ENCODE data around the gene TCF19.
A peak's percentile ranks its signal among the peaks of the same experiment; 100 is the strongest.
"Not testable (repeated sequence)": the region's sequence is repeated elsewhere in the genome, so short reads cannot be mapped to it uniquely, and the experiment has no call there.

The TCF19 gene

DNA sequence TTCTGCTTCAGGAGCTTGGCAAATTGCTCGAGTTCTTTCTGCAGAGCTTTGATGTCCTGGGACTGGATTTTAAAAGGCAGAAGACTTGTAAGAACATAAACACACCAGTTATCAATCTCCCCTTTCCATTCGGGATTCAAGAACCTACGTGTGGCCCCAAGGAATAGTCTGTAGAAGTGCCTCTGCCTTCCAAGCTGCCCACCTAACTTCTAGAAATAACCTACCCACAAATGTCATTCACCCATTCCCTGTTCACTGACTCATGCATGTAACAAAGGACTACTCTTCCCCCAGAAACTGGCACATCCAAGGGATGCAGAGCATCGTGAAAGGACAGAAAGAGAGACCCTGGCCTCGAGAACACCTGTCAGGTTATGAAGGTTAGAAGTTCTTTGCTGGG, 7.6 kb downstream of the TCF19 start:
- Histone ChIP-seq H3K4me3 (ENCODE audit: severe bottlenecking) (no peak overlapping the region), H3K27ac (ENCODE audit: poor library complexity, severe bottlenecking) (no peak overlapping the region), H3K9me3 (ENCODE audit: severe bottlenecking) (no peaks in the 10 kb centered on the region), H3K36me3 (ENCODE audit: low read depth) (peaks cover 19% of the 10 kb centered on the region; the same call in 1 of the 2 replicates), H3K4me1 (ENCODE audit: insufficient read depth, poor library complexity, severe bottlenecking) (no peaks in the 10 kb centered on the region), H3K27me3 (ENCODE audit: insufficient read depth, poor library complexity, severe bottlenecking) (no peaks in the 10 kb centered on the region)
- ATAC-seq (ENCODE audit: low read depth) (no peak), DNase-seq (ENCODE audit: low spot score) (no peak)
- TF ChIP-seq, protein P1, sequence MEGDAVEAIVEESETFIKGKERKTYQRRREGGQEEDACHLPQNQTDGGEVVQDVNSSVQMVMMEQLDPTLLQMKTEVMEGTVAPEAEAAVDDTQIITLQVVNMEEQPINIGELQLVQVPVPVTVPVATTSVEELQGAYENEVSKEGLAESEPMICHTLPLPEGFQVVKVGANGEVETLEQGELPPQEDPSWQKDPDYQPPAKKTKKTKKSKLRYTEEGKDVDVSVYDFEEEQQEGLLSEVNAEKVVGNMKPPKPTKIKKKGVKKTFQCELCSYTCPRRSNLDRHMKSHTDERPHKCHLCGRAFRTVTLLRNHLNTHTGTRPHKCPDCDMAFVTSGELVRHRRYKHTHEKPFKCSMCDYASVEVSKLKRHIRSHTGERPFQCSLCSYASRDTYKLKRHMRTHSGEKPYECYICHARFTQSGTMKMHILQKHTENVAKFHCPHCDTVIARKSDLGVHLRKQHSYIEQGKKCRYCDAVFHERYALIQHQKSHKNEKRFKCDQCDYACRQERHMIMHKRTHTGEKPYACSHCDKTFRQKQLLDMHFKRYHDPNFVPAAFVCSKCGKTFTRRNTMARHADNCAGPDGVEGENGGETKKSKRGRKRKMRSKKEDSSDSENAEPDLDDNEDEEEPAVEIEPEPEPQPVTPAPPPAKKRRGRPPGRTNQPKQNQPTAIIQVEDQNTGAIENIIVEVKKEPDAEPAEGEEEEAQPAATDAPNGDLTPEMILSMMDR (IDR thresholded peaks at IDR 0.05; ENCODE audit: poor library complexity, severe bottlenecking) = no peak

DNA sequence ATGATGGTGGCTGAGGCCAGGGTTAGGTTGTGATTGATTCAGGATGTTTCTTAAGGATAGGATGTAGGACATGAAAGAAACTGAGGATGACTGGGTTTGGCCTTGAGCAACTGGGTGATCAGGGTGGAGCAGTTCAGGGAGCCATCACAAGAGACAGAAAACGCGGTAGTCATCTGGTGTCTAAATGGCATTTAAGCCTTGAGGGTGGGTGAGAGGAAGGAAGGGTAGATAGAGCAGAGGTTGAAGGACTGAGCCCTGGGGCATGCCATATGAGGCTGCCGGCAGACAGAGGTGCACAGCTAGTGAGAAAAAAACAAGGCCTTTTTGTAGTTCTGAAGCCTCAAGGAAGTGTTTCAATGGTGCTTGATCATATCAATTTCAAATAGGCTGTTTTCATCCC, 10.2 kb downstream of the TCF19 start:
- no peak overlapping the region for H3K27ac ChIP-seq (ENCODE audit: poor library complexity, severe bottlenecking)
- no peak for ATAC-seq (ENCODE audit: low read depth)

DNA sequence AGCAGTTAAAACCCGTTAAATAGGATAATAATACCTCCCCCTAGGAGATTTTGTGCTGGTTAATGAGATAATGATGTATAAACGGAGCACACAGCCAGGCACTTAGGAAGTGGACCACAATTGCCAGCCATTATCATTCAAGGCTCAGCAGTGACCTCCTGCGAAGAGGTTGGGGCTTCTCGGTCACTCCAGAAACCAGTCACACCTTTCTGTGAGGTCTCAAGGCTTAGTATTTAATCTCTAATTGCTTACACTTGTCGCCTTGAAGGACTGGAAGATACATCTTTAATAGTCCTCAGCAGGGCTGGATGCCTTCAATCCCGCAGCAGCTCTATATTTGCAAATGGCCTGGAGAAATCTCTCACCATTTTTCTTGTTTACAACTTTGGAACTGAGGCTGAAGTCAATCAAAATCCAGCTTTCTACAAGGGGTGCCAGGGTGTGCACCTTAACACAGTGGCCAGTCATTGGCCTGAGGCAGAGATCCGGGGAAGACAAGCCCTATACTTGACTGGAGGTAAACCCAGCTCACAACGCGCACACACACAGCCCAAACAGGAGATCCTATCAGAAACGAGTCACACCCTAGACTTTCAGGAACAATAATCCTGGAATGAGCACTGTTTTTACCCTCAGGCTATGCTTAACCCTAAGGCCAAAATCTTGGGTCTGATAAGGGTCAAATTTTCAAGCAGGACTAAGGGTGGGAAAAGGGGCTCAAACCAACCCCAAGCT, 10.9 kb downstream of the TCF19 start:
- H3K4me3 ChIP-seq (ENCODE audit: severe bottlenecking) = no peak overlapping the region

More for the DNA sequence above, 10.2 kb downstream of the TCF19 start:
- DNase-seq (ENCODE audit: low spot score) = no peak
- H3K4me3 ChIP-seq (ENCODE audit: severe bottlenecking) = no peak overlapping the region
- H3K9me3 ChIP-seq (ENCODE audit: severe bottlenecking) = no peaks in the 10 kb centered on the region
- no peaks in the 10 kb centered on the region for H3K36me3 ChIP-seq (ENCODE audit: low read depth)
- no peaks in the 10 kb centered on the region for H3K4me1 ChIP-seq (ENCODE audit: insufficient read depth, poor library complexity, severe bottlenecking)
- TF ChIP-seq, protein P1 (IDR thresholded peaks at IDR 0.05; ENCODE audit: poor library complexity, severe bottlenecking) = no peak
- H3K27me3 ChIP-seq (ENCODE audit: insufficient read depth, poor library complexity, severe bottlenecking) = no peaks in the 10 kb centered on the region

DNA sequence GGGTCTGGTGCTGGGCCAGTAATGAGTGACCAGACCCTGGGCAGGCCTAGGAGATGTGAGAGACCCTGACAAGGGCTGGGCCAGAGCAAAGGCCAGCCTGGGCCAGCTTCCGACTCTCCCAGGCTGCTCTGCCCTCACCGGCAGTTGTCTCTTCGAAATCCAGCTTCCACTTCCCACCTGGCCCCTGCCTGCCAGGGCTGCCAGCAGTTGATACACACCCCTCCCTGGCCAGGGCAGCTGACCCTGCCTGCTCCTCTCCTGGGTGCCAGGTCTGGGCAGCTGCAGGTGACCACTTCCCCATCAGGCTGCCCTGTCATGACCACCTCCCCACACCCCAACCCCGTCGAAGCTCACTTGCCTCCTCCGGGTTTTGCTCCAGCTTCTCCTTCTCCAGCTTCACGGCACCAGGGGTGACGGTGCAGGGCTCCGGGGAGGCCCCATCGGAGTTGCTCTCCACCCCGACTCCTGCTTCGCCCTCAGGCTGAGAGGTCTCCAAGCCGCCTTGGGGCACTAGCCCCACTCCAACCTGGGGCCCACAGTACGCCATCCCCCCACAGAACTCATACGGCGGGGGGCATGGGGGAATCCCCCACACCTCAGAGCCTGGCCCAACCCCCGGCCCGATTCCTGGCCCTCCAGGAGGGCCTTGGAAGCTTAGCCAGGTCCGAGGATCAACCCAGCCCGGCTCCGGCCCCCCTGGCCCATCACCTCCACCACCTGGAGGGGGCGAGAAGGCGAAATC, 11.6 kb downstream of the TCF19 start:
- ATAC-seq (ENCODE audit: low read depth); H3K4me3 ChIP-seq (ENCODE audit: severe bottlenecking); H3K27ac ChIP-seq (ENCODE audit: poor library complexity, severe bottlenecking); DNase-seq (ENCODE audit: low spot score); H3K36me3 ChIP-seq (ENCODE audit: low read depth); H3K27me3 ChIP-seq (ENCODE audit: insufficient read depth, poor library complexity, severe bottlenecking); H3K9me3 ChIP-seq (ENCODE audit: severe bottlenecking); H3K4me1 ChIP-seq (ENCODE audit: insufficient read depth, poor library complexity, severe bottlenecking): not testable (repeated sequence)

More for the DNA sequence above, 10.9 kb downstream of the TCF19 start:
- DNase-seq (ENCODE audit: low spot score) (no peak), ATAC-seq (ENCODE audit: low read depth) (0 out of 3 replicates have a peak, but pooled peaks have one; percentile 40)
- Histone ChIP-seq H3K36me3 (ENCODE audit: low read depth) (no peaks in the 10 kb centered on the region), H3K9me3 (ENCODE audit: severe bottlenecking) (no peaks in the 10 kb centered on the region), H3K4me1 (ENCODE audit: insufficient read depth, poor library complexity, severe bottlenecking) (no peaks in the 10 kb centered on the region), H3K27ac (ENCODE audit: poor library complexity, severe bottlenecking) (no peak overlapping the region), H3K27me3 (ENCODE audit: insufficient read depth, poor library complexity, severe bottlenecking) (no peaks in the 10 kb centered on the region)
- TF ChIP-seq, protein P1 (IDR thresholded peaks at IDR 0.05; ENCODE audit: poor library complexity, severe bottlenecking) = no peak

DNA sequence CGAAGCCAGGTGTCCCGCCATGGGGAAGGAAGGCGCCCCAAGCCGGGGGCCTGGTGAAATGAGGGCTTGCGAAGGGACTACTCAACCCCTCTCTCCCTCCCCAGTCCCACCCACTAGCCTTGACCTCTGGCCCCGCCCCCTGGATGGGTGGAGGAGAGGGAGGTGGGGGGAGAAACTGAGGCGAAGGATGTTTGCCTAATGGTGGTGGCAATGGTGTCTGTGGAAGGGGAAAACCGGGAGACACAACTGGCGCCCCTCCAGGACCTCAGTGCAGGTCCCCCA, 12.2 kb downstream of the TCF19 start, which contains the start of gene POU5F1:
POU5F1 (minus strand) TSS at position 83 of the 282 bp plus-strand sequence; CDS start at position 21, 62 bp downstream.
- H3K9me3 ChIP-seq (ENCODE audit: severe bottlenecking) = no peaks in the 10 kb centered on the region
- ATAC-seq (ENCODE audit: low read depth) (no peak), DNase-seq (ENCODE audit: low spot score) (no peak)
- no peaks in the 10 kb centered on the region for H3K27me3 ChIP-seq (ENCODE audit: insufficient read depth, poor library complexity, severe bottlenecking)
- TF ChIP-seq, protein P1 (IDR thresholded peaks at IDR 0.05; ENCODE audit: poor library complexity, severe bottlenecking) = no peak
- no peak within 1 kb of the TSS for H3K27ac ChIP-seq (ENCODE audit: poor library complexity, severe bottlenecking)
- no peaks in the 10 kb centered on the region for H3K4me1 ChIP-seq (ENCODE audit: insufficient read depth, poor library complexity, severe bottlenecking)
- no peak within 1 kb of the TSS for H3K4me3 ChIP-seq (ENCODE audit: severe bottlenecking)
- H3K36me3 ChIP-seq (ENCODE audit: low read depth) = no peaks in the 10 kb centered on the region
